Neural cell (in vitro differentiated cells): ENCODE results near the gene EEF1B2. TPM values are rescaled to one million over a fixed set of nuclear protein-coding genes. Genes with fewer than 3 reads are reported as not detected.
"Not testable (repeated sequence)": the region's sequence is repeated elsewhere in the genome, so short reads cannot be mapped to it uniquely, and the experiment has no call there.

Experiments
- H2AFZ ChIP-seq: fragments of 200-600, 300-800 bp; sonication (generic), shearing (Covaris generic); 2 replicates; pipeline ENCODE4 v1.6.0; 2014; ENCODE audit warnings: low read depth, mild to moderate bottlenecking, antibody characterized with exemption, low read length, moderate library complexity
- H3F3A ChIP-seq: fragments of 200-600 bp; shearing (Covaris generic); 2 replicates; pipeline ENCODE4 v1.6.1; 2016; ENCODE audit warnings: mild to moderate bottlenecking, moderate library complexity, mixed read lengths, antibody characterized with exemption, low read length; ENCODE audit not compliant: insufficient read depth, poor library complexity, severe bottlenecking
- H3K27ac ChIP-seq: fragments of 200-600, 300-800 bp; sonication (generic), shearing (Covaris generic); 2 replicates; pipeline ENCODE4 v1.5.1; 2014; ENCODE audit warnings: mild to moderate bottlenecking, low read length, moderate library complexity
- H3K27me3 ChIP-seq: fragments of 300-800, 200-600 bp; sonication (generic), shearing (Covaris generic); 2 replicates; pipeline ENCODE4 v1.6.0; 2014; ENCODE audit warnings: mild to moderate bottlenecking, low read depth, low read length, moderate library complexity; ENCODE audit not compliant: insufficient read depth
- H3K36me3 ChIP-seq: fragments of 300-800, 200-600 bp; sonication (generic), shearing (Covaris generic); 2 replicates; pipeline ENCODE4 v1.5.1; 2014; ENCODE audit warnings: mild to moderate bottlenecking, antibody characterized with exemption, low read length, moderate library complexity; ENCODE audit not compliant: insufficient read depth
- H3K4me2 ChIP-seq: fragments of 300-800, 200-600 bp; sonication (generic), shearing (Covaris generic); 2 replicates; pipeline ENCODE4 v1.6.0; 2014; ENCODE audit warnings: mild to moderate bottlenecking, low read length
- H3K4me3 ChIP-seq: fragments of 300-800, 200-600 bp; sonication (generic), shearing (Covaris generic); 2 replicates; pipeline ENCODE4 v1.5.1; 2014; ENCODE audit warnings: mild to moderate bottlenecking, low read length, moderate library complexity
- H3K79me2 ChIP-seq: fragments of 200-600 bp; shearing (Covaris generic); replicated peaks from 2 replicates; pipeline ENCODE4 v1.6.0; 2014; ENCODE audit warnings: mild to moderate bottlenecking, low read length, moderate library complexity; ENCODE audit not compliant: insufficient read depth
- H3K9ac ChIP-seq: fragments of 300-800, 200-600 bp; sonication (generic), shearing (Covaris generic); 2 replicates; pipeline ENCODE4 v1.6.1; 2016; ENCODE audit warnings: mild to moderate bottlenecking, low read length, mixed read lengths
- H3K9me2 ChIP-seq: fragments of 200-600 bp; shearing (Covaris generic); 2 replicates; pipeline ENCODE4 v1.6.1; 2016; ENCODE audit warnings: mild to moderate bottlenecking, low read length, mixed read lengths; ENCODE audit not compliant: insufficient read depth
- H3K9me3 ChIP-seq: fragments of 200-600, 300-800 bp; sonication (generic), shearing (Covaris generic); 2 replicates; pipeline ENCODE4 v1.6.1; 2016; ENCODE audit warnings: mild to moderate bottlenecking, mixed run types, low read length, moderate library complexity, mixed read lengths
- H4K20me1 ChIP-seq: fragments of 200-600 bp; shearing (Covaris generic); 2 replicates; pipeline ENCODE4 v1.6.1; 2016; ENCODE audit warnings: mild to moderate bottlenecking, mixed run types; ENCODE audit not compliant: insufficient read depth
- CTCF ChIP-seq: fragments of 450-650 bp; IDR thresholded peaks from 2 replicates; pipeline ENCODE4 v1.5.1; 2014; ENCODE audit warnings: antibody characterized with exemption, mild to moderate bottlenecking, moderate library complexity; ENCODE audit not compliant: poor library complexity, severe bottlenecking
- EP300 ChIP-seq: fragments of 450-650 bp; conservative IDR thresholded peaks from 2 replicates; pipeline ENCODE4 v1.6.1; 2014; ENCODE audit warnings: antibody characterized with exemption, mild to moderate bottlenecking, moderate library complexity; ENCODE audit not compliant: poor library complexity, severe bottlenecking
- EZH2 ChIP-seq: fragments of 200-600, 300-800 bp; shearing (Covaris generic), sonication (generic); IDR thresholded peaks from 2 replicates; pipeline ENCODE4 v1.6.1; 2014; ENCODE audit warnings: antibody characterized with exemption, low read length, borderline replicate concordance, mild to moderate bottlenecking; ENCODE audit not compliant: insufficient read depth, poor library complexity, severe bottlenecking
- MXI1 ChIP-seq: fragments of 450-650 bp; conservative IDR thresholded peaks from 2 replicates; pipeline ENCODE4 v1.6.1; 2014; ENCODE audit warnings: antibody characterized with exemption, mild to moderate bottlenecking; ENCODE audit not compliant: poor library complexity, severe bottlenecking
- POLR2AphosphoS5 ChIP-seq: IDR thresholded peaks from 2 replicates; pipeline ENCODE4 v1.6.1; 2012
- RAD21 ChIP-seq: fragments of 450-650 bp; conservative IDR thresholded peaks from 2 replicates; pipeline ENCODE4 v1.6.1; 2014; ENCODE audit warnings: antibody characterized with exemption, mild to moderate bottlenecking, moderate library complexity
- REST ChIP-seq: IDR thresholded peaks from 2 replicates; pipeline ENCODE4 v1.6.1; 2012; ENCODE audit warnings: borderline replicate concordance
- SMC3 ChIP-seq: fragments of 450-650 bp; conservative IDR thresholded peaks from 2 replicates; pipeline ENCODE4 v1.6.1; 2014; ENCODE audit warnings: antibody characterized with exemption, mild to moderate bottlenecking, moderate library complexity; ENCODE audit not compliant: poor library complexity
- TAF1 ChIP-seq: IDR thresholded peaks from 2 replicates; pipeline ENCODE4 v1.6.1; 2012; ENCODE audit warnings: low read depth
- polyA plus RNA-seq: library from polyadenylated mRNA; depleted of rRNA; stranded (reverse); fragments of >200 nt; gene quantifications from 2 replicates; pipeline ENCODE4 v1.2.3, GENCODE V29; 2014

EEF1B2 gene
- polyA plus RNA-seq, 1 donor from 2014 or later = 551 TPM

- Histone ChIP-seq H3K36me3 (no peaks in the 10 kb centered on the region), H3F3A (no peaks in the 10 kb centered on the region), H3K9me2 (no peaks in the 10 kb centered on the region), H2AFZ (no peak overlapping the region), H3K9ac (no peak overlapping the region), H4K20me1 (no peaks in the 10 kb centered on the region), H3K9me3 (no peaks in the 10 kb centered on the region), H3K27me3 (no peaks in the 10 kb centered on the region), H3K79me2 (no peaks in the 10 kb centered on the region), H3K4me2 (no peak overlapping the region), H3K27ac (no peak overlapping the region), H3K4me3 (no peak overlapping the region)
- TF ChIP-seq CTCF (no peak), MXI1 (no peak), SMC3 (no peak), EZH2 (no peak), REST (no peak), TAF1 (no peak), POLR2AphosphoS5 (no peak), RAD21 (no peak), EP300 (no peak)
These were observed 43.6 kb downstream of the EEF1B2 start for GRCh38 chr2:206203331-206203730.

GRCh38 chr2:206204710-206205109, 45.0 kb downstream of the EEF1B2 start:
- H3K9ac ChIP-seq = no peak overlapping the region
- H3K27ac ChIP-seq = no peak overlapping the region
- TF ChIP-seq MXI1 = no peak
- no peak for TF ChIP-seq REST
- TF ChIP-seq EZH2 = no peak
- TF ChIP-seq RAD21 = no peak
- no peak for TF ChIP-seq EP300
- no peak overlapping the region for H2AFZ ChIP-seq
- H3K27me3 ChIP-seq = no peaks in the 10 kb centered on the region
- H3K9me2 ChIP-seq = no peaks in the 10 kb centered on the region
- no peaks in the 10 kb centered on the region for H4K20me1 ChIP-seq
- no peak overlapping the region for H3K4me2 ChIP-seq
- no peaks in the 10 kb centered on the region for H3K9me3 ChIP-seq
- H3F3A ChIP-seq = no peaks in the 10 kb centered on the region
- no peaks in the 10 kb centered on the region for H3K79me2 ChIP-seq
- H3K4me3 ChIP-seq = no peak overlapping the region
- no peaks in the 10 kb centered on the region for H3K36me3 ChIP-seq

- not testable (repeated sequence) for H4K20me1 ChIP-seq, H3K27me3 ChIP-seq, H3K79me2 ChIP-seq, H3K9me2 ChIP-seq, H3K36me3 ChIP-seq, H3K9ac ChIP-seq, H2AFZ ChIP-seq, H3K4me2 ChIP-seq, H3K4me3 ChIP-seq, H3F3A ChIP-seq, H3K9me3 ChIP-seq, H3K27ac ChIP-seq
These were observed 47.6 kb downstream of the EEF1B2 start for GRCh38 chr2:206207316-206207715.
